H4 (cell line): ENCODE results near the gene RXRA. TPM values are rescaled to one million over a fixed set of nuclear protein-coding genes. Genes with fewer than 3 reads are reported as not detected.
"Not testable (repeated sequence)": the region's sequence is repeated elsewhere in the genome, so short reads cannot be mapped to it uniquely, and the experiment has no call there.

Experiments
- DNase-seq: peaks from one replicate; pipeline ENCODE4 v3.0.0-alpha.2; 2015; ENCODE audit warnings: low spot score
- total RNA-seq: library from RNA; depleted of rRNA; stranded (reverse); fragments of >200 nt; shearing (Covaris generic); gene quantifications from 2 replicates; pipeline ENCODE4 v1.2.3, GENCODE V29; 2014

The RXRA gene
- total RNA-seq, 1 experiment from 2014 or later = 11.2 TPM

DNA sequence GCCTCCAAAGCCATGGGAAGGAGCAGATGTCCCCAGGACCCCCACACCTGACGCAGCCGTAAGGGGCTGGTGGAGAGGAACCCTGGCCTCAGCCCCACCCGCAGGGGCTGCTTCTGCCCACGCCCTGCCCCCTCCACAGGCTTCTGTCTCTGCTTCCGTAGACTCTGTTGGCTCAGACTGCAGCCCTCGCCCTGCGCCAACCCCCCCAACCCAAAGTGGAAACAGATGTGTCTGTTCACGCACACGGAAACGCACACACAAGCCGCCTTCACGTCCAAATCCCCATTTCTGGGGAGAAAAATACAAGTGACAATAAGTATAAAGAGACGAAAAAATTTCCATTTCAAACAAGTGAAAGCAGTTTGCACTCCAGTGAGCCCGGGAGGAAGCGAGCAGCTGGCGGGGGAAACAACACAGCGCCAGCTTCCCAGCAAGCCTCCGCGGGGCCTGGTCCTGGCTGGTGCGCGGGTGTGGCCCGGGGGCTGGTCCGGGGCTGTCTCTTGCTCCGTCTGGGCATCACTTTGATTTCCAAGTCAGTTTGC is 32.6 kb upstream of the RXRA start:
- no peak for DNase-seq

GRCh38 chr9:134294153-134295071 is 31.8 kb upstream of the RXRA start:
- no peak for DNase-seq

- no peak for DNase-seq
These were observed 31.0 kb upstream of the RXRA start for GRCh38 chr9:134295101-134295745.

- no peak for DNase-seq
These were observed 30.5 kb upstream of the RXRA start for GRCh38 chr9:134295746-134296250.

GRCh38 chr9:134296301-134297082 is 29.8 kb upstream of the RXRA start:
- DNase-seq = no peak

GRCh38 chr9:134297083-134297410 is 29.2 kb upstream of the RXRA start:
- no peak for DNase-seq

DNA sequence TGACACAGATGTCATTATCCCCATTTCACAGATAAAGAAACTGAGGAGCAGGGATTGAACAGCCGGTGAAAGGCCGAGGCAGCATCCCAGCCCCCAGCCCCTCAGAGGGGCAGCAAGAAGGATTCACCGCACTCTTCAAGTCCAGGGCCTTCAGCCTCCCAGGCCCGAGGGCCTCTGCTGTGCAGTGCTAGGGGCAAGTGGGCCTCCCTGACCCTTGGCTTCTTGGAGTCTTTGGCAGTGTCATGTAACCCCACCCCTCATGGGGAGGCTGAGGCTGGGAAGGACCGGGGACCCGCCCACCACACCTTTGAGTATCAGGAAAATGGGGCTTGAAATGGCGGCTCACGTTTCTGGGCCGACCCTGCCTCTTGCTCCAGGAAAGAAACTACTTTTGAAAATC is 28.7 kb upstream of the RXRA start:
- no peak for DNase-seq

GRCh38 chr9:134298000-134298399 is 28.3 kb upstream of the RXRA start:
- no peak for DNase-seq

- DNase-seq = no peak
These were observed 27.2 kb upstream of the RXRA start for GRCh38 chr9:134299068-134299467.

DNA sequence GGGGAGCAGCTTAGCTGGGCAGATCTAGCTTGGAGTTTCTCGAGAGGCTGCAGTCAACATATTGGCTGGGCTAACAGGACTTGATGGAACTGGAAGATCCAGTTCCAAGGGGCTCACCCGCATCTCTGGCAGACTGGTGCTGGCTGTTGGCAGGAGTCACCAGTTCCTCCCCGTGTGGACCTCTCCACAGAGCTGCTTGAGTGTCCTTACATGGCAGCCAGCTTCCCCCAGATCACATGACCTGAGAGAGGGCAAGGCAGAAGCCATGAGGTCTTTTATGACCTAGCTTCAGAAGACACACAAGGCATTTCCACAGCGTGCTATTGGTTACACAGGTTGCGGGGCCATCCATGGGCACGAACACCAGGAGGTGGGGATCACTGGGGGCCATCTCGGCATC is 26.4 kb upstream of the RXRA start:
- DNase-seq = no peak

DNA sequence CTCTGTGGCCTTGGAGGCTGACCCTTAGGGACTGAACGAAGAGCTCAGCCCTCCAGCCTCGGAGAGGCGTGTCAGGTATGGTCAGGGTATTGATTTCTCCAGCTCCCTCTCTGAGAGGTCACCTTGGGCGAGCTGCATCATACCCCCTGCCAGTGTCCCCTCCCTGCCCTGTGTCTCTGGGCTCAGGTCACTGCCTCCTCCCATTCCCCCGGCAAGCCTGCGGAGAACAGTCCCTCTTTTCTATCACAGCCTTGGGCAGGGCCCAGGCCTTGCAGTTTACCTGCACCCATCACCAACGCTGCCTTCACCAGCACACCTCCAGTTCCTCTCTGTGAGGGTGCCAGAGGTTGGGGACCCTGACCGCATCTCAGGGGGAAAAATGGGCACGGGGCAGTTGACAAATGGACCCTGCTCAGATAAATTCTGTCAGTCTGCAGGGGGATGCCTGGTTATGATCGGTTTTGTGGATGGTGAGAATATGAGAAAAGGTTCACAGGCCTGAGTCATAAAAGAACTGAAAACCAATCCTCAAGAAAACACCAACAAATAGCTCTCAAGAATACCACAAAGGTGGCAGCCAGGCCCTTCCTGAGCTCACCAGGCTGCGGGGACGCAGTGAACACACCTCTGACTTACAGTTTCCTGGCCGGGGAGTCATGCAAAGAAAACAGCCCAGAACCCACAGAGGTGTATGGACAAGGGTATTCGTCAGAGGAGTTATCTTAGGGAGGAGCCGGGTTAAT is 24.7 kb upstream of the RXRA start:
- peak; percentile 53 for DNase-seq

DNA sequence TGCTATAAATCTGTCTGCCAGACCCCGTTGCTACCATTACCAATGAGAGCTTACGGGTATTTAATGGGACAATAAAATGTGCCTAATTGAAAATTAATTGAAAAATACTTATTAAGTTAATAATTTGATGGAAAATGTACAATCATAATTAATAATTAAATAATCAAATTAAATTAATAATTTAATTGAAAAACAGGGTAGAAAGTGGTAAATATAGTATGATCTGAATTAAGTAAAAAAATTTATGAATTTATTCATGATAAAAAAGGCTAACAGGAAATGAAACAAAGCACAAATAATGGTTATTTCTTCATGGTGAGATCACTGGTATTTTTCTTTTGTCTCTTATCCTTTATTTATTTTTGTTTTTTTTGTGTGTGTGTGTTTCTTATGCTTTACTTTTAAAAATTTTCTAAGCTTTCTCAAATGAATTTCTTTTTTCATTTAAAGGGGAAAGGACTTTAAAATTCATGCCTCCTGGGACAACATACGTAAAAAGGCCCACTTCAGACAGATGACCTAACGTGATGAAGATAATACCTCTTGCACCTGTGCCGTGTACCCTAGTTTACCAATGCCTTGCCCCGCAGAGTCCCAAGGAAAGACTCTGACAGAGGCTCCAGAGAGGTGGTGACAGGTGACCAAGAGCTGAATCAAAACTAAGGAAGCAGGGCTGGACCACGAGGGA is 24.0 kb upstream of the RXRA start:
- DNase-seq = no peak

DNA sequence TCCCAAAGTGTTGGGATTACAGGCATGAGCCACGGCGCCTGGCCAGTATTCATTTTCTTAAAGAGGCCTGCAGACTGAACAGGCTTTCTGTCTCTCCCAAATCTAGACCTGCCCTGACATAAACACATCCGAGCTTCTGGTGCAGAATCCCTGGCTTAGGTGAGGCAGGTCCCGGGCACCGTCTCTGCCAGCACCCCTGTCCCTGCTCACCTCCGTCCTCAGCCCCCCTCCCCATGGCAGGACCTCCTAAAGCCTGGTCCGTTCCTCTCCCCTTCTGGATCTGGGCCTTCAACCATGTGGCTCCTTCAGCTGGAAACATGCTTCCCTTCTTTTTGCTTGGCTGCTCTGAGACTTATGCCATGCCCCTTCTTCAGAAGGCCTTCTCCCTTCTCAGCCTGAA is 22.7 kb upstream of the RXRA start:
- no peak for DNase-seq

- DNase-seq = no peak
These were observed 22.0 kb upstream of the RXRA start for GRCh38 chr9:134304261-134304660.

DNA sequence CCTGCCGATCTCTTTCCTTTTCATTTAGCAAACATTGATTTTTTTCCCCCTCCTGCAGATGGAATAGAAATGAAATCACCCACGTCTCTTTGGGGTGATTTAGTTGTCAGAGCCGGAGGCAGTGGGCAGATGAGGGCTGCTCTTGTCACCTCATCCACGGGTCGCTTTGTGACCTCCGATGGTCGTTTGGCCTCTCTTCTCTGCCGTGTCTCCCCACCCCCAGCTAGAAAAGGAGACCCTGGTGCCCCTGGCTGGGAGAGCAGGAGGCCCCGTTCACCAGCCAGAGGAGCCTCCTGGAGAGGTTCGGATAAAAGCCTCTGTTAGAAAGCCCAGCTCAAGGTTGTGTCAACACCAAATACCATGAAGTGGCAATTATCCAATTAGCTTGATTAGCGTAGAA is 21.6 kb upstream of the RXRA start:
- no peak for DNase-seq

DNA sequence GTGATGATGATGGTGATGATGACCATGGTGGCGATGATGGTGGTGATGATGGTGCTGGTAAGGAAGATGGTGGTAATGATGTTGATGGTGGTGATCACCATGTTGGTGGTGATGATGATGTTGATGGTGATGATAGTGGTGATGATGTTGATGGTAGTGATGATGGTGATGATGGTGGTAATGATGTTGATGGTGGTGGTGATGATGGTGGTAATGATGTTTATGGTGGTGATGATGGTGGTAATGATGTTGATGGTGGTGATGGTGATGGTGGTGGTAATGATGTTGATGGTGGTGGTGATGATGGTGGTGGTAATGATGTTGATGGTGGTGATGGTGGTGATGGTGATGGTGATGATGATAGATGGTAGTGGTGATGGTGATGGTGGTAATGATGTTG is 20.7 kb upstream of the RXRA start:
- no peak for DNase-seq

DNA sequence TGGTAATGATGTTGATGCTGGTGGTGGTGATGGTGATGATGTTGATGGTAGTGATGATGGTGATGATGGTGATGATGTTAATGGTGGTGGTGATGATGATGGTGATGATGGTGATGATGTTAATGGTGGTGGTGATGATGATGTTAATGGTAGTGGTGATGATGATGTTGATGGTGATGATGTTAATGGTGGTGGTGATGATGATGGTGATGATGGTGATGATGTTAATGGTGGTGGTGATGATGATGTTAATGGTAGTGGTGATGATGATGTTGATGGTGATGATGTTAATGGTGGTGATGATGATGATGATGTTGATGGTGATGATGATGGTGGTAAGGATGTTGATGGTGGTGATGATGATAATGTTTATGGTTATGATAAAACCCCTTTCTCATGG is 20.2 kb upstream of the RXRA start:
- DNase-seq = not testable (repeated sequence)

DNA sequence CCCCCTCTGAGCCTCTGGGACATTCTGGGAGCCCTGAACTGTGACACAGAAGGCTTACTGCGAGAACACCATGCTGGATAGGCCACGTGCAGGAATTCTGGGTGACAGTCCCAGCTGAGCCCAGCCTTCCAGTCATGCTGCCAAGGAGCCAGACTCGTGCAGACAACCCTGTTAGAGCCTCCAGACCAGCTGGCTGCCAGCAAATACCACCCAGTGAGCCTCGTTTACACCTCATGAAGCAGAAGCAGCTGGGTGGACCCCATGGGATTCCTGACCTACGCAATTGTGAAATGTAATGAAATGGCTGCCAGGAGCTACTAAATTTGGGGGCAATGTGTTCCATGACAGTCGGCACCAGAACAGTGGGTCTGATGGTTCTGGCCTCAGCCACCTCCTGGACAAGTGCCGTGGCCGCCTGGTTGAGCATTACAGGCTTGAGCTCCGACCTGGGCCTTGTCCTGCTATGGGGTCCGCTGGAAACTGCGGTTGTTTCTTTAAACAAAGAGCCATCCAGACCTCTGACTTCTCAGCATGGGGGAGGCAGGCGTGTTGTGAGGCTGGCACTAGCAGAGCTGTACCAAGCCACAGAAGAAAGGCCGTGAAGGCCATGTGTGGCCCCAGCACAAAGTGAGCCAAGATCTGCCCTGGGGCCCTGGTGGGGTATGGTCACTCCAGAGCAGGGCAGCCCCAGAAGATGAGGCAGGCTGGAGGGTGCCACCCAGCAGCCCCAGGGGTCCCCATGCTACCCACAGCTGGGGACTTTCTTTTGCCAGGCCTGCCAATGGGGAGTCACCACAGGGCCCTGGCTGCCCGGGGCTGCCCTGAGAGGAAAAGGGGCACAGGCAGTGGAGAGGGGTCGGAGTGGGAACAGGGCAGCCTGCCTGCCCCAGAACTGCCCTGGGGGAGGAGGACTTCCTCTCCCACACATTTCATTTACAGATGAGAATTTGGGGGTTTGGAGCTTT is 19.3 kb upstream of the RXRA start:
- DNase-seq = no peak
